NCI-H460 (cell line): ENCODE results near the gene ARID5A. TPM values are rescaled to one million over a fixed set of nuclear protein-coding genes. Genes with fewer than 3 reads are reported as not detected.

Experiments
- DNase-seq: peaks from one replicate; pipeline ENCODE4 v3.0.0-alpha.2; 2016; ENCODE audit warnings: low read depth; ENCODE audit errors: extremely low read depth
- total RNA-seq: library from RNA; depleted of rRNA; stranded (reverse); fragments of >200 nt; shearing (Covaris generic); gene quantifications from 2 replicates; pipeline ENCODE4 v1.2.3, GENCODE V29; 2014

Gene ARID5A
- total RNA-seq, 1 experiment from 2014 or later: 0.99 TPM

GRCh38 chr2:96537734-96538486 is 1.4 kb downstream of the ARID5A start:
- DNase-seq: no peak

DNA sequence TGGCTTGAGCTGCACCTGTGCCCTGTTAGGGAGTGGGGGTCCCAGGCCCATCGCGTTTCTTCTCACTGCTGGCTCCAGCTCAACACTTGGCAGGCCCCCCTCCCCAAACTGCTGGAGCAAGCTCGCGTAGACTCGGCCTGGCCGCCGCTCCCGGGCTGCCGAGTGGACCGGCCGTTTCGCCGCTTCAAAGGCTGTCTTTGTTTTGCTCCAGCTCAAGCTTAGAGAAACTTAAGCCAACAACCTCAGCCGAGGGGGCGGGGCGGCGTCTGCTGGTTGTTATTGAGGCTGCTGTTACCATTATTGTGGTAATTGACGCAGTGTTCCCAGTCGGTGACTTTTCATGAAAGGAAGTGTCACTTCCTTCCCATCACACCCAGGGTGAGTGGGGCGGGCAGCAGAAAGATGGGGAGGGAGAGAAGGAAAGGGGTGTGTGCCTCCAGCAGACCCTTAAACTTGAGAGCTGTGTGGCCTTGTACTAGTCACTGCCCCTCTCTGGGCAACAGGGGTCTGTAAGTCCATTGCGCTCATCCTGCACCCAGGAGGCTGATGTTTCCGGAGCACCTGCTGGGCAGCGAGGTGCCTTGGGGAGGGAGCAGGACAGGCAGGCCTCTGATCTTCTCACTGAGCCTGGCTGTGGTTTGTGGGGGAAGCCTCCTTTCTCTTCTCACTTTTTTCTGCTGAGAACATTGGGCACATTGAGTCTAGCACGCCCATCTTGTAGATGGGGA is 2.1 kb downstream of the ARID5A start:
- no peak for DNase-seq

DNA sequence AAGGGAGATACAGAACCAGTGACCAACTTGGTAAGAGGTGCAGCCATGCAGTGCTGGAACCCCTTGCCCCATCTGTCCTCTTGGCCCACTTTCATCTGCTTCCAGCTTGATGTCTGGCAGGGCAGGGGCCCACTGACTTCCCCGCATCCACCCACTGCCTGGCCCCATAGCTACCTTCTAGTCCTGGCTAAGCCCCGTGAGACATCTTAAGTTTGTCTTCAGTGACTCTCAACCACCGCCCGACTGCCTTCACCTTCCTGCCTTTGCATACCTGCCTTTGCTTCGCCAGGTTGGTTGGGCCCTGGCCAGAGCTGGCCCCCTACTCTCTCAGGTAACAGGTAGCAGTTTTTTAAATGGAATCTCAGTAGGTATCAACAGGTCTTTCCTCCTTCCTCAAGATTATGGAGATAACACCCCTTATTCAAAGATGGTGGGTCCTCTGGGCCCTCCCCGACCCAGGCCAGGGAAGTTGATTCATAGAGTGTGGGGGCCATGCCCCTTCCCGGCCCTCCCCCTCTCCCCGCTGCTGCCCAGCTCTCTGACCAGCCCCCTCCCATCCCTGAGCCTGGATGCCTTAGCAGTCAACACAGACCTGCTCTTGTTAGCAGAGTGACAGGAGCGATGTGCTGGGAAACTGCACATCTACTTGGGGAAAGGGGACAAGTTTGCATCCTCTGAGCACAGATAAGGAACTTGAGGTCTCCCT is 2.8 kb downstream of the ARID5A start:
- DNase-seq: no peak

- DNase-seq: no peak
These were observed 3.6 kb downstream of the ARID5A start for GRCh38 chr2:96540136-96540535.

- no peak for DNase-seq
These were observed 5.0 kb downstream of the ARID5A start for GRCh38 chr2:96541398-96542152.

DNA sequence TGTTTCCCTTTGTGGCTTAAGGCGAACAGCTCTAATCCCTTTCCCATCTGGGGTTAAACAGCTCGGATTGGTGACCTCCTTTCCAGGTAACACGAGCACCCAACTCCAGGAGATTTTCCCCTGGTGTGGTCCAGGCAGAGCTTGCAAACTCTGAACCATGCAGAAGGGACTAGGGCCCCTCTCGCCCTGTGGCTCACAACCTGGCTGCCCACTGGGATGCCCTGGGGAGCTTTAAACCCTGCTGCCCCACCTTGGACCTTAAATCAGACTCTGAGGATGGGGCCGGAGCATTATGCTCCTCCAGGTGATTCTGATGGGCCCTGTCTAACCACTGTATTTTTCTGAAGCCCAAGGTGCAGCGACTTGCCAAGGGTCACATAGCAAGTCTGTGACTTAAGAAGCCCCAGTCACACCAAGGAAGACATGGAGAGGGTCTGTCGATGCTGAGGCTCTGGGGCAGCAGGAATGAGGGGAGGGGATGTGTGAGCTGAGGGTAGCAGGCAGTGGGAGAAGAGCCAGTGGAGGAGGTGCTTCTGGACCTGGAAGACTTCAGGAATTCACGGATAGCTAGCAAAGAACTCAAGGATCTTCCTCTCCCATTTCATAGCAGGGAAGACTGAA is 5.9 kb downstream of the ARID5A start:
- DNase-seq: no peak

DNA sequence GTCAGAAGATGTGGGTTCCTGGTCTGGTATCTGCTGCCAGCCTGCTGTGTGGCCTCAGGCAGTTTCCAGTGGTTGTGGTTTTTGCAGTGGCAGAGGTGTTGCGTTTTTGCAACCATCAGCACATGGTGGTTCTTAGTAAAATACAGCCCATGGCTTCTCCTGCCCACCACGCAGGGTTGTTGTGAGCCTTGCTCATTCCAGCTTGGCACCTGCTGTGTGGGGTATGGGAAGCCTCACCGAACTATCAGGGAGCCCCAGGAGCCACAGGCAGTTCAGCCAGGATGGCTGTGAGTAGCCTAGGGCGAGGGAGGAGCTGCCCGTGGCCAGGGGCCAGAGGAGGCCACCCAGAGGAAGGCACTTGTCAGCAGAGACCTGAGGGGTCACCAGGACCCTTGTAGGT is 9.8 kb downstream of the ARID5A start:
- no peak for DNase-seq

DNA sequence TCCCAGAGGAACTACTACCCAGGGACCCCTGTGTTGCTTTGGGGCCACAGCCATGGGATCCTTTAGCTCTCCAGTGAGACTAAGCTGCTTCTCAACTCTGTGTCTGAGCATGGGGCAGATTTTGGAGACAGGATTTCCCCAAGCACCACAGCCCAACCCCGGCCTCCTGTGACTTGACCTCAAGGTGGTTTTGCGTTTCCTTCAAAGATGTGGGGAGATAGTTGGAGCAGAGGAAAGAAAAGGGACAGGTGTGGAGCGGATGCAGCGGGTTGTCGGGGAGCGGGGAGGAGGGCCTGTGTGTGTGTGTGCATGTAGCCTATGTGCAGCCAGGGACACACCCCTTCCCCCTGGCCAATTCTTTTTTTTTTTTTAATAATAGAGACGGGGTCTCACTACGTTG is 10.2 kb downstream of the ARID5A start:
- no peak for DNase-seq

DNA sequence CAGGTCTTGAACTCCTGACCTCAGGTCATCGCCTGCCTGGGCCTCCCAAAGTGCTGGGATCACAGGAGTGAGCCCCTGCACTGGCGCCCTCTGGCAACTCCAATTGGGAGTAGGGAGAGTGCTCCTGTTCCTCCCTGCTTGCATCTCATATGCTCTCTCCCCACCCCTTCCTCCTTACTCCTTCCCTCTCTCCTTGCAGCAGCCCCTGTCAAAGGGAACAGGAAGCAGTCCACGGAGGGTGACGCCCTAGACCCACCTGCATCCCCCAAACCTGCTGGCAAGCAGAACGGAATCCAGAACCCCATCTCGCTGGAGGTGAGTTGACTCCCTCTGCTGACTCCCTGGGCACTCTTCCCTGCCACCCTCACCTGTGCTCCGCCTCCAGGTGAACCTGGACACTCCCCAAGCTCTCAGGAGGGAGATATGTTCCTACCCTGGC is 10.7 kb downstream of the ARID5A start:
- DNase-seq: no peak

- no peak for DNase-seq
These were observed 11.2 kb downstream of the ARID5A start for GRCh38 chr2:96547731-96548171.

DNA sequence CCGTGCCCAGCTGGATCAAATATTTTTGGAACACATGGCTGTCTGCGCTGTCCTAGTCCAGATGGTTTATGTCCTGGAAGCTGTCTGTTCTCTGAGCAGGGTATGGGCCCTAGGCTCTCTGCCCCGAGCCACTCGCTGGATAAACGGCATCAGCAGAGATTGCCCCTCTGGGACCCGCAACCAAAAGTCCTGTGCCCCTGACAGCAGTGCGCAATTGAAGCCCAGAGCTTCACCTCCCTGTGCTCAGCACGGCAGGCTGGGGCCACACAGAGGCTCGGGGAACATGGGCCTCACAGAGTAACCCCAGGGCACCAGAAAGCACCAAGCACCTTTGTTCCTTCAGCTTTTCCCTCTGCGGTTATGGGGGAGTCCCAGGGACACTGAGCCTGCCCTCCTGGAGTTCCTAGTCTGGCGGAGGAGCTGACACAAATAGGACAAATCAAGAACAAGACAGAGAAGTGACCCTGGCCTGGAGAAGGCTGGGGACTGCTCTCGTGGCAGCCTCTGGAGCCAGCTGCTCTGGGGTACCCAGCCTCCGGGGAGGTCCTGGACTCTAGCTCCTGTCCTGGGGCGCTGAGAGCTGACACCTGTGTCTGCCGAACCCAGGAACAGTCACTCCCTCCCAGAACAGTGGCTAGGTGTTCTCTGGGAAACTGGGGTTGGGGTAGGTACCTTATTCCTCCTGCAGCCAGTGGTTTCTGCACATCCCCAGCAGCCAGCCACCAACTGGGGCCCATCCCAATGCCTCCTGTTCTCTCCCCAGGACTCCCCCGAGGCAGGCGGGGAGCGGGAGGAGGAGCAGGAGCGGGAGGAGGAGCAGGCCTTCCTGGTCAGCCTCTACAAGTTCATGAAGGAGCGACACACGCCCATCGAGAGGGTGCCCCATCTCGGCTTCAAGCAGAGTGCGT is 12.3 kb downstream of the ARID5A start:
- DNase-seq: no peak

GRCh38 chr2:96549466-96549785 is 12.9 kb downstream of the ARID5A start:
- no peak for DNase-seq

GRCh38 chr2:96549967-96550786 is 13.6 kb downstream of the ARID5A start:
- peak; percentile 35 for DNase-seq

GRCh38 chr2:96550787-96551604 is 14.4 kb downstream of the ARID5A start:
- no peak for DNase-seq

- DNase-seq: no peak
These were observed 15.2 kb downstream of the ARID5A start for GRCh38 chr2:96551605-96552314.

- DNase-seq: no peak
These were observed 16.0 kb downstream of the ARID5A start for GRCh38 chr2:96552315-96553175.
